GM23338 (cell line): Measurements from ENCODE around the gene GLS. TPM values are rescaled to one million over a fixed set of nuclear protein-coding genes. Genes with fewer than 3 reads are reported as not detected.
A peak's percentile ranks its signal among the peaks of the same experiment; 100 is the strongest.

Source experiments
- ATAC-seq: fragments of 200-7000 bp; cut with Tn5 transposase; 3 replicates; pipeline ENCODE4 v1.9.1; 2020
- DNase-seq: peaks from one replicate; pipeline ENCODE4 v3.0.0-alpha.2; 2015; ENCODE audit warnings: low spot score
- H2AFZ ChIP-seq: fragments of 200-600 bp; sonication (generic); 2 replicates; pipeline ENCODE4 v1.8.0; 2016; ENCODE audit warnings: antibody characterized with exemption, mild to moderate bottlenecking, moderate library complexity
- H3F3A ChIP-seq: fragments of 200-600 bp; sonication (generic); replicated peaks from 2 replicates; pipeline ENCODE4 v1.8.0; 2017; ENCODE audit warnings: antibody characterized with exemption, mixed run types, low read depth
- H3K27ac ChIP-seq: fragments of 200-600 bp; sonication (generic); 2 replicates; pipeline ENCODE4 v1.6.1; 2016; ENCODE audit warnings: low read depth
- H3K27me3 ChIP-seq: fragments of 200-600 bp; sonication (generic); 2 replicates; pipeline ENCODE4 v1.8.0; 2016; ENCODE audit warnings: mild to moderate bottlenecking, mixed run types, moderate library complexity; ENCODE audit not compliant: insufficient read depth
- H3K36me3 ChIP-seq: fragments of 200-600 bp; sonication (generic); 2 replicates; pipeline ENCODE4 v1.8.0; 2016; ENCODE audit warnings: mild to moderate bottlenecking; ENCODE audit not compliant: insufficient read depth
- H3K4me1 ChIP-seq: fragments of 200-600 bp; sonication (generic); 2 replicates; pipeline ENCODE4 v1.8.0; 2016; ENCODE audit warnings: mild to moderate bottlenecking, moderate library complexity; ENCODE audit not compliant: insufficient read depth
- H3K4me2 ChIP-seq: fragments of 200-600 bp; sonication (generic); 2 replicates; pipeline ENCODE4 v1.7.1; 2017; ENCODE audit warnings: mixed run types
- H3K4me3 ChIP-seq: fragments of 200-600 bp; sonication (generic); 2 replicates; pipeline ENCODE4 v1.6.1; 2016; ENCODE audit warnings: mixed run types
- H3K79me2 ChIP-seq: fragments of 200-600 bp; sonication (generic); replicated peaks from 2 replicates; pipeline ENCODE4 v1.8.0; 2017; ENCODE audit warnings: mild to moderate bottlenecking; ENCODE audit not compliant: insufficient read depth
- H3K9me2 ChIP-seq: fragments of 200-600 bp; sonication (generic); 2 replicates; pipeline ENCODE4 v1.8.0; 2017; ENCODE audit not compliant: insufficient read depth
- H4K20me1 ChIP-seq: fragments of 200-600 bp; sonication (generic); replicated peaks from 2 replicates; pipeline ENCODE4 v1.8.0; 2017; ENCODE audit warnings: mild to moderate bottlenecking; ENCODE audit not compliant: insufficient read depth
- H3K27ac Mint-ChIP-seq: 2 replicates; pipeline ENCODE4 v1.8.0; 2020; ENCODE audit warnings: inconsistent platforms, mild to moderate bottlenecking, moderate library complexity, mixed read lengths
- H3K27me3 Mint-ChIP-seq: 3 replicates; pipeline ENCODE4 v1.8.0; 2022; ENCODE audit warnings: low read depth, mild to moderate bottlenecking, moderate library complexity, mixed read lengths, inconsistent platforms; ENCODE audit not compliant: insufficient read depth, poor library complexity
- H3K36me3 Mint-ChIP-seq: 3 replicates; pipeline ENCODE4 v1.8.0; 2021; ENCODE audit warnings: low read depth, mild to moderate bottlenecking, inconsistent platforms, moderate library complexity, mixed read lengths
- H3K4me1 Mint-ChIP-seq: 3 replicates; pipeline ENCODE4 v1.8.0; 2020; ENCODE audit warnings: mild to moderate bottlenecking, inconsistent platforms, mixed read lengths
- H3K4me3 Mint-ChIP-seq: 3 replicates; pipeline ENCODE4 v1.8.0; 2021; ENCODE audit warnings: moderate library complexity, mild to moderate bottlenecking, inconsistent platforms, mixed read lengths
- H3K9me3 Mint-ChIP-seq: 3 replicates; pipeline ENCODE4 v1.8.0; 2020; ENCODE audit warnings: moderate library complexity, mild to moderate bottlenecking, inconsistent platforms, mixed read lengths
- CREB1 ChIP-seq: fragments of 250-450 bp; sonication (Bioruptor Pico); IDR thresholded peaks from 2 replicates; pipeline ENCODE4 v1.5.0; 2020; ENCODE audit warnings: low read depth, mild to moderate bottlenecking, moderate library complexity
- CTCF ChIP-seq, 2 experiments: fragments of 200-600 bp in 1 of 2; sonication (generic) in 1 of 2; conservative IDR thresholded peaks; 2 replicates each; pipeline versions ENCODE4 v1.5.1 to v1.6.1; 2016 to 2017; ENCODE audit warnings: antibody characterized with exemption in 2 of 2, low read depth in 2 of 2, mild to moderate bottlenecking in 2 of 2, moderate library complexity in 1 of 2
- ETS1 ChIP-seq: IDR thresholded peaks from 2 replicates; pipeline ENCODE4 v1.6.1; 2016; ENCODE audit warnings: antibody characterized with exemption
- EZH2 ChIP-seq: fragments of 200-600 bp; sonication (generic); IDR thresholded peaks from one replicate; pipeline ENCODE4 v1.8.0; 2017; ENCODE audit warnings: antibody characterized with exemption, mild to moderate bottlenecking, low read depth; ENCODE audit not compliant: unreplicated experiment
- JUNB ChIP-seq: IDR thresholded peaks from one replicate; pipeline ENCODE4 v1.6.1; 2016; ENCODE audit warnings: antibody characterized with exemption; ENCODE audit not compliant: unreplicated experiment
- STAT1 ChIP-seq: IDR thresholded peaks from one replicate; pipeline ENCODE4 v1.6.1; 2016; ENCODE audit warnings: antibody characterized with exemption; ENCODE audit not compliant: unreplicated experiment
- ZNF114 ChIP-seq: fragments of 250-450 bp; sonication (Bioruptor Pico); IDR thresholded peaks from 2 replicates; pipeline ENCODE4 v1.5.0; 2020; ENCODE audit warnings: mild to moderate bottlenecking, moderate library complexity
- ZNF331 ChIP-seq: fragments of 250-450 bp; sonication (Bioruptor Pico); IDR thresholded peaks from 2 replicates; pipeline ENCODE4 v1.5.0; 2020; ENCODE audit warnings: low read depth, mild to moderate bottlenecking, moderate library complexity
- ZNF462 ChIP-seq: fragments of 250-450 bp; sonication (Bioruptor Pico); IDR thresholded peaks from 2 replicates; pipeline ENCODE4 v1.5.0; 2020; ENCODE audit warnings: mild to moderate bottlenecking, moderate library complexity
- polyA plus RNA-seq: library from polyadenylated mRNA; unstranded; fragments of >200 nt; fragmentation: Nextera tagmentation; extraction: Ambion mirVana; gene quantifications from 2 replicates; pipeline ENCODE4 v1.2.1, GENCODE V29; 2016
- total RNA-seq: library from RNA; depleted of rRNA; stranded (reverse); fragments of >200 nt; shearing (Covaris generic); gene quantifications from 2 replicates; pipeline ENCODE4 v1.2.3, GENCODE V29; 2014

GLS gene
- total and polyA plus RNA-seq, 2 experiments from 2014 or later: 38.1 to 172 TPM

- no peak for ATAC-seq
- H3K4me3 Mint-ChIP-seq: no peak overlapping the region
- Histone ChIP-seq H3K27me3 (no peaks in the 10 kb centered on the region), H3K4me2 (no peak overlapping the region), H2AFZ (peak overlapping the region; percentile 53), H3K4me1 (no peaks in the 10 kb centered on the region), H3K79me2 (no peaks in the 10 kb centered on the region), H3K4me3 (no peak overlapping the region), H3K27ac (no peak overlapping the region), H3F3A (no peaks in the 10 kb centered on the region), H3K9me2 (peaks cover 5% of the 10 kb centered on the region), H4K20me1 (no peaks in the 10 kb centered on the region), H3K36me3 (no peaks in the 10 kb centered on the region)
- H3K27me3 Mint-ChIP-seq: no peaks in the 10 kb centered on the region
- H3K9me3 Mint-ChIP-seq: no peaks in the 10 kb centered on the region
- peaks cover 5% of the 10 kb centered on the region; the same call in 1 of the 3 replicates for H3K4me1 Mint-ChIP-seq
- TF ChIP-seq ZNF331: no peak
- no peak for TF ChIP-seq JUNB
- TF ChIP-seq STAT1: no peak
- TF ChIP-seq EZH2: no peak
- no peak for TF ChIP-seq ETS1
- TF ChIP-seq ZNF114: no peak
- no peak for TF ChIP-seq CREB1
- no peak for TF ChIP-seq ZNF462 (CRISPR knock-in tag)
- no peak for TF ChIP-seq CTCF (conservative IDR thresholded peaks at IDR 0.05; ENCODE audit: low read depth in 2 of 2)
- no peaks in the 10 kb centered on the region for H3K36me3 Mint-ChIP-seq
- no peak for DNase-seq
- H3K27ac Mint-ChIP-seq: no peak overlapping the region
These were observed 42.1 kb upstream of the GLS start for GRCh38 chr2:190838492-190838910.
